HEK293T (cell line): ENCODE measurements around the gene NTSR1.

Experiments
- CTCF ChIA-PET: fragments of 350-600 bp; formaldehyde crosslinking; extraction: SDS; loops from one replicate; lab custom pipeline; 2021; ENCODE audit warnings: antibody characterized with exemption, inconsistent platforms; lab: Yijun Ruan, JAX
- POLR2A ChIA-PET: fragments of 350-600 bp; formaldehyde crosslinking; extraction: SDS; loops from one replicate; lab custom pipeline; 2020; ENCODE audit warnings: antibody characterized with exemption, inconsistent platforms; lab: Yijun Ruan, JAX
- DNase-seq: peaks from one replicate; pipeline ENCODE4 v3.0.0; 2012; ENCODE audit warnings: mixed read lengths; ENCODE audit errors: extremely low spot score
- ARNT ChIP-seq: fragments of 450-650 bp; IDR thresholded peaks from 2 replicates; pipeline ENCODE4 v1.6.1; 2017; ENCODE audit warnings: mild to moderate bottlenecking
- BHLHE40 ChIP-seq: fragments of 450-650 bp; IDR thresholded peaks from 2 replicates; pipeline ENCODE4 v1.6.1; 2016; ENCODE audit warnings: mild to moderate bottlenecking, moderate library complexity, borderline replicate concordance
- CTBP1 ChIP-seq: fragments of 450-650 bp; IDR thresholded peaks from 2 replicates; pipeline ENCODE4 v1.6.1; 2016; ENCODE audit warnings: borderline replicate concordance
- ELF4 ChIP-seq: fragments of 450-650 bp; IDR thresholded peaks from 2 replicates; pipeline ENCODE4 v1.6.1; 2017; ENCODE audit warnings: antibody characterized with exemption
- FOXA1 ChIP-seq: fragments of 450-650 bp; IDR thresholded peaks from 2 replicates; pipeline ENCODE4 v1.6.1; 2016; ENCODE audit warnings: mild to moderate bottlenecking
- FOXK2 ChIP-seq: fragments of 450-650 bp; IDR thresholded peaks from 2 replicates; pipeline ENCODE4 v1.6.1; 2016; ENCODE audit warnings: mild to moderate bottlenecking
- FOXM1 ChIP-seq: fragments of 450-650 bp; IDR thresholded peaks from 2 replicates; pipeline ENCODE4 v1.6.1; 2017; ENCODE audit warnings: mild to moderate bottlenecking, borderline replicate concordance
- HDGF ChIP-seq: fragments of 450-650 bp; IDR thresholded peaks from 2 replicates; pipeline ENCODE4 v1.6.1; 2017; ENCODE audit warnings: antibody characterized with exemption, borderline replicate concordance
- L3MBTL2 ChIP-seq: fragments of 450-650 bp; conservative IDR thresholded peaks from 2 replicates; pipeline ENCODE4 v1.6.1; 2016; ENCODE audit warnings: mild to moderate bottlenecking
- LEF1 ChIP-seq: fragments of 450-650 bp; IDR thresholded peaks from 2 replicates; pipeline ENCODE4 v1.6.1; 2017; ENCODE audit warnings: mild to moderate bottlenecking, borderline replicate concordance
- NFRKB ChIP-seq: fragments of 450-650 bp; IDR thresholded peaks from 2 replicates; pipeline ENCODE4 v1.6.1; 2016; ENCODE audit warnings: mild to moderate bottlenecking, moderate library complexity
- PKNOX1 ChIP-seq: fragments of 450-650 bp; IDR thresholded peaks from 2 replicates; pipeline ENCODE4 v1.6.1; 2016
- SP1 ChIP-seq: fragments of 450-650 bp; IDR thresholded peaks from 2 replicates; pipeline ENCODE4 v1.6.1; 2017
- SUZ12 ChIP-seq: fragments of 450-650 bp; IDR thresholded peaks from 2 replicates; pipeline ENCODE4 v1.6.1; 2016; ENCODE audit warnings: mild to moderate bottlenecking
- TARDBP ChIP-seq: fragments of 450-650 bp; IDR thresholded peaks from 2 replicates; pipeline ENCODE4 v1.6.1; 2016
- ZNF384 ChIP-seq: fragments of 450-650 bp; IDR thresholded peaks from 2 replicates; pipeline ENCODE4 v1.6.1; 2016

The NTSR1 gene

GRCh38 chr20:62808211-62808865 lies 99.7 kb downstream of the NTSR1 start:
- ChIA-PET CTCF (interaction anchor here (0.6 to 1.0 kb wide), 8 partner anchors 12 to 314 kb away, joined by 3 to 8 read pairs (median 3); partner anchors contain the start of gene MRGBP), POLR2A (interaction anchor here (0.6 to 4.4 kb wide), 3 partner anchors 13 to 165 kb away, joined by 3 to 21 read pairs (median 3); partner anchors contain the start of gene MRGBP)
- TF ChIP-seq SUZ12 = no peak
- no peak for TF ChIP-seq ELF4
- TF ChIP-seq FOXM1 = no peak
- no peak for TF ChIP-seq LEF1
- no peak for TF ChIP-seq FOXA1
- TF ChIP-seq TARDBP = no peak
- no peak for TF ChIP-seq ARNT
- TF ChIP-seq HDGF = no peak
- no peak for TF ChIP-seq FOXK2
- TF ChIP-seq NFRKB = no peak
- TF ChIP-seq CTBP1 = no peak
- no peak for TF ChIP-seq SP1
- TF ChIP-seq ZNF384 = no peak
- TF ChIP-seq L3MBTL2 = no peak
- TF ChIP-seq PKNOX1 = no peak
- DNase-seq = peak; percentile 78

- CTCF ChIA-PET = no interaction called here
- POLR2A ChIA-PET = interaction anchor here (4.4 kb wide), 1 partner anchor 15 kb away, joined by 21 read pairs; the partner anchor contains the start of gene MRGBP
- DNase-seq = no peak
- TF ChIP-seq L3MBTL2 = no peak
- no peak for TF ChIP-seq SP1
- no peak for TF ChIP-seq BHLHE40
- TF ChIP-seq SUZ12 = no peak
- TF ChIP-seq TARDBP = no peak
- TF ChIP-seq FOXA1 = no peak
- TF ChIP-seq NFRKB = no peak
- no peak for TF ChIP-seq FOXK2
- TF ChIP-seq ZNF384 = no peak
- TF ChIP-seq LEF1 = no peak
- TF ChIP-seq CTBP1 = no peak
- no peak for TF ChIP-seq PKNOX1
- no peak for TF ChIP-seq ELF4
- no peak for TF ChIP-seq FOXM1
- TF ChIP-seq ARNT = no peak
These were observed 101.1 kb downstream of the NTSR1 start for GRCh38 chr20:62809530-62810428.

GRCh38 chr20:62811320-62811719 lies 102.7 kb downstream of the NTSR1 start:
- CTCF ChIA-PET = no interaction called here
- DNase-seq = no peak
- TF ChIP-seq ELF4 = no peak
- TF ChIP-seq HDGF = no peak
- no peak for TF ChIP-seq SP1
- TF ChIP-seq FOXK2 = no peak
- no peak for TF ChIP-seq ARNT
- no peak for TF ChIP-seq FOXM1
- TF ChIP-seq FOXA1 = no peak
- no peak for TF ChIP-seq LEF1
- no peak for TF ChIP-seq CTBP1
- no peak for TF ChIP-seq TARDBP
- TF ChIP-seq NFRKB = no peak
- no peak for TF ChIP-seq BHLHE40
- POLR2A ChIA-PET = interaction anchor here (4.4 kb wide), 1 partner anchor 16 kb away, joined by 21 read pairs; the partner anchor contains the start of gene MRGBP

GRCh38 chr20:62811720-62812119 lies 103.1 kb downstream of the NTSR1 start:
- no peak for TF ChIP-seq FOXM1
- no peak for TF ChIP-seq ZNF384
- TF ChIP-seq LEF1 = no peak
- no peak for TF ChIP-seq FOXK2
- no peak for TF ChIP-seq PKNOX1
- TF ChIP-seq HDGF = no peak
- TF ChIP-seq NFRKB = no peak
- TF ChIP-seq FOXA1 = no peak
- TF ChIP-seq L3MBTL2 = no peak
- TF ChIP-seq ELF4 = no peak
- no peak for TF ChIP-seq BHLHE40
- TF ChIP-seq ARNT = no peak
- no peak for TF ChIP-seq SP1
- TF ChIP-seq SUZ12 = no peak
- TF ChIP-seq CTBP1 = no peak
- ChIA-PET CTCF (no interaction called here), POLR2A (interaction anchor here (0.6 to 1.5 kb wide), 2 partner anchors 15 to 35 kb away, joined by 3 to 5 read pairs; partner anchors contain the start of gene MRGBP)
- DNase-seq = no peak
